HCT116 (cell line): Measurements from ENCODE around the gene GNAO1.

Source experiments
- CTCF ChIP-seq, 3 experiments: fragments of 200-600 bp in 1 of 3; sonication (generic) in 1 of 3; IDR thresholded peaks in 2 of 3; conservative IDR thresholded peaks in 1 of 3; 2 replicates each; pipeline ENCODE4 v1.5.1; 2012 to 2017; ENCODE audit warnings: low read depth in 2 of 3, low read length in 2 of 3, antibody characterized with exemption in 1 of 3, borderline replicate concordance in 1 of 3, control low read depth in 1 of 3, mild to moderate bottlenecking in 1 of 3, mixed read lengths in 1 of 3, mixed run types in 1 of 3, moderate library complexity in 1 of 3; ENCODE audit not compliant: insufficient read depth in 1 of 3
- EZH2 ChIP-seq: fragments of 200-600 bp; sonication (generic); IDR thresholded peaks from 2 replicates; pipeline ENCODE4 v1.6.1; 2017; ENCODE audit warnings: antibody characterized with exemption, mixed run types
- POLR2A ChIP-seq: IDR thresholded peaks from 2 replicates; pipeline ENCODE4 v1.7.0; 2011; ENCODE audit warnings: borderline replicate concordance; ENCODE audit not compliant: insufficient read depth, insufficient read length; ENCODE audit errors: extremely low read depth
- SIN3A ChIP-seq: IDR thresholded peaks from 2 replicates; pipeline ENCODE4 v1.6.1; 2012; ENCODE audit warnings: low read depth
- SRF ChIP-seq: IDR thresholded peaks from 2 replicates; pipeline ENCODE4 v1.6.1; 2012; ENCODE audit warnings: low read depth
- YY1 ChIP-seq: IDR thresholded peaks from 2 replicates; pipeline ENCODE4 v1.6.1; 2011; ENCODE audit warnings: low read length, low read depth, moderate library complexity, mild to moderate bottlenecking; ENCODE audit not compliant: insufficient replicate concordance; ENCODE audit errors: extremely low read depth

- no peak for TF ChIP-seq POLR2A
- TF ChIP-seq CTCF (IDR thresholded peaks at IDR 0.05 in 2 of 3, conservative IDR thresholded peaks at IDR 0.05 in 1 of 3; ENCODE audit: borderline replicate concordance in 1 of 3, insufficient read depth in 1 of 3, low read depth in 2 of 3, low read length in 2 of 3): no peak
- no peak for TF ChIP-seq EZH2
- TF ChIP-seq YY1: no peak
- no peak for TF ChIP-seq SRF
- TF ChIP-seq SIN3A: no peak
Measured at GRCh38 chr16:56343661-56344517, 152.6 kb downstream of the GNAO1 start.
